Measurements from ENCODE around the gene EXOC1.
"Not testable (repeated sequence)": the region's sequence is repeated elsewhere in the genome, so short reads cannot be mapped to it uniquely, and the experiment has no call there.

EXOC1 gene

DNA sequence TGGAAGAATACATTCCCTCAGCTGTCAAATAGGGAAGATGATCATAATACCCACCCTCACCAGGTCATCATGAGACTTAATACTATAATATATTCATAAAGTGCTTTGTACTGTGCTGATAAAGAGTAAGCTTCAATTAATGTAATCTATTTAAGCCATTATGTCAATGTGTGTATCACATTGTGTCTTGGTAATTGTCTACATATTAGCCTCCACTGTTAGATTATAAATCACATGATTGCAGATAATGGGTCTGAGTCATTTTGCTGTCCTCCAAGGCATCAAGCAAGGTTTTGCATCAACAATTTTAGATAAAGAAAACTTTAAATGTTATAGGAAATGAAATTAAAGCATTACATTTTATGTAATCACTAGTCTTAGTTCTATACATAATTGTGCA is 50.1 kb downstream of the EXOC1 start:
- no peak for DNase-seq (ENCODE audit: low read depth in 2 of 3, low spot score in 2 of 3)

DNA sequence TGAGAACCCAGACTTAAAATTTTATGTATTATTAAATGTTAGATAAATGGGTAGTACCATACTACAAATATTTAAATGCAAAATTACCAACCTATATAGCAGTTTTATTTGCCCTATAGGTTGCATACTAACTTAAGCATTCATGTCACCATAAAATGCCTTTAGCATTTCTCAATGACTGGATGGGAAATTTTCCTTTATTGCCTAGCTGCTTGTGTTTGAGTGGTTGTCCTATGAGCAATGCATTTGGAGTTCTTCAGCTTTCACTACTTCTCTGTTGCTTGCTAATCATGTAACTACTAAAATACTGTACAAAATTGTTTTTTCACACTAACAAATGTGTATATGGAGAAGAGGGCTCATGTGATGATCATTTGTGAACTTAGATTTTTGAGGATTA is 51.1 kb downstream of the EXOC1 start:
- DNase-seq (ENCODE audit: low read depth in 2 of 3, low spot score in 2 of 3) = no peak

DNA sequence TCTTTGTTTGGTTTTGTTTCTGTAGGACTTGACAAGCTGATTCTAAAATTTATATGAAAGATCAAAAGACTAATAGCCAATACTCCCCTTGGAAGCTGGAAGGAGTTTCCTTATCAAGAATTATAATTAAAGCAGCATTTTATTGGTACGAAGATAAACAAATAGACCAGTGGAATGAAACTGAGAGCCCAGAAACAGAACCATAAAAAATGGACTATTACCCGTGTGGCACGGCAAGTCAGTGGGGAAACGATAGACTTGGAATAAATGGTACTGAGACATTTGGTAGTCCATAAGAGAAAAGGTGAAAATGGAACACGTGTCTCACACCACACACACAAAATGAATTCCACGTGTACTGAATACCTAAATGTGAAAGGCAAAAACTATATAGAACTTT is 52.9 kb downstream of the EXOC1 start:
- no peak for DNase-seq (ENCODE audit: low read depth in 2 of 3, low spot score in 2 of 3)

DNA sequence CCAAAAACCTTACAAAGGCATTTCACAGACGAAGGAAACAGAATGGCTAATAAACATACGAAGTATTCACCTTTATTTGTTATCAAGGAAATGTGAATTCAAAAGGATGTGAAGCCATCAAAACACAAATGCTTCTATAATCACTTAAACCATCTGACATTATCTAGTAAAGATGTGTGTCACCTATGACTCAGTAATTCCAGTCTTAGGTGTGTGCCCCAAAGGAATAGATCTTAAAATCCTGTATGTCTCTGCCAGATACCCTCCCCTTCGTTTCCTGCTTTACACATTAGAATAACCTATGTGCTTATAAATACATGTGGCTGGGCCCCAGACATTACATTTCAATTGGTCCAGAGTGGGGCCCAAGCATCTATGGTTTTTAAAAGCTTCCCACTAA is 53.5 kb downstream of the EXOC1 start:
- no peak for DNase-seq (ENCODE audit: low read depth in 2 of 3, low spot score in 2 of 3)

DNA sequence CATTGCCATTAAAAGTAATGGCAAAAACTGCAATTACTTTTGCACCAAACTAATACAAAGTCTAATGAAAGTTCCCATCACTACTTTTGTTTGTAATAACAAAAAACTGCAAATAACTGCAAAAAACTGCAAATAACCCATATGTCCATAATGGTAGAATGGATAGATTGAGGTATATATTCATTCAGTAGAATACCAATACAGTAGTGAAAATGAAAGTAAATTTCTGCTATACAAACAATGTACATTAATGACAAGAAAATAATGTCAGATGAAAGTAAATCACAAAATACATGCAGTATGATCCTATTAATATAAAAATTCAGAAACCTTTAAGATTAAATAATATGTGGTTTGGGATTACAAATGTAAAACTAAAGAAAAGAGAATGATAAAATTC is 54.0 kb downstream of the EXOC1 start:
- no peak for DNase-seq (ENCODE audit: low read depth in 2 of 3, low spot score in 2 of 3)

GRCh38 chr4:55910140-55910539 is 56.7 kb downstream of the EXOC1 start:
- DNase-seq (ENCODE audit: low read depth in 2 of 3, low spot score in 2 of 3) = no peak

DNA sequence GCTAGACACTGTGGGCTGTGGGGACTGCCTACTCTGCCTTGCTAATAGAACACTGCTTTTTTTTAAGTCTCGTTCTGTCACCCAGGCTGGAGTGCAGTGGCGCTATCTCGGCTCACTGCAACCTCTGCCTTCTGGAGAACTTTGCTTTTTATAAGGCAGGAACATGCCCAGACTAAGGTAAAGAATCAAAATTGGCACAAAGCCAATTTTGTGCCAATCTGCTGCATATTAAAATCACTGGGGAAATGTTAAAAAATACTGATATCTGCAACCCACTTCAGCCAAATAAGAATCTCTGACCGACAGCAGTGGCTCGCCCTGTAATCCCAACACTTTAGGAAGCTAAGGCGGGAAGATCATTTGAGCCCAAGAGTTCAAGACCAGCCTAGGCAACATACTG is 58.8 kb downstream of the EXOC1 start:
- no peak for DNase-seq (ENCODE audit: low read depth in 2 of 3, low spot score in 2 of 3)

- DNase-seq (ENCODE audit: low read depth in 2 of 3, low spot score in 2 of 3) = no peak
Observed at GRCh38 chr4:55920571-55920970, 67.1 kb downstream of the EXOC1 start.

GRCh38 chr4:55921093-55921492 is 67.6 kb downstream of the EXOC1 start:
- no peak for DNase-seq (ENCODE audit: low read depth in 2 of 3, low spot score in 2 of 3)

DNA sequence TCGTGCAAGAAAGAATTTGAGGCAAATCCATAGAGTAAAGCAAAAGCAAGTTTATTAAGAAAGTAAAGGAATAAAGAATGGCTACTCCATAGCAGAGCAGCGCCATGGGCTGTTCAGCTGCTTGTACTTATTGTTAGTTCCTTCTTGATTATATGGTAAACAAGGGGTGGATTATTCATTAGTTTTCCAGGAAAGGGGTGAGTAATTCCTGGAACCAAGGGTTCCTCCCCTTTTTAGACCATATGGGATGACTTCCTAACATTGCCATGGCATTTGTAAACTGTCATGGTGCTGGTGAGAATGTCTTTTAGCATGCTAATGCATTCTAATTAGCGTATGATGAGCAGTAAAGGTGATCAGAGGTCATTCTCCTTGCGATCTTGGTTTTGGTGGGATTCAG is 71.8 kb downstream of the EXOC1 start:
- no peak for DNase-seq (ENCODE audit: low read depth in 2 of 3, low spot score in 2 of 3)

DNA sequence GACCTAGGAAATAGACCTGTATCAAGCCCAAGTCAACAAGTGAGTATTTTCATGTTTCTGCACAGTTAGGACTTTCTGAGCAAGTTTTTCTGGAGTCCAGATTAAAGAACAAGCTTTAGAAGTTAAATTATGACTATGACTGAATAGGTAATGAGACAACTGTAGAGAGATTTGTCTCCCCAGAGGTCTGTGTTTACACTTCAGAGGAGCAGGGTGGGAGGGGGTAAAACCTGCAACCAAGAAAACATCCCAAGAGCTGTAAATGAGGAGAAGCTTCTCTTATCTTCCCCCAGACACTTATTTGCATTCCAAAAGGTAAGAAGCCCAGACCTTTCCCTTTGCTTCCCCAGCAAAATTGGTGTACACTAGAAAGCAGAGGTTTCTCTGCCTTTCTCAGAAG is 73.2 kb downstream of the EXOC1 start:
- DNase-seq (ENCODE audit: low read depth in 2 of 3, low spot score in 2 of 3) = no peak

DNA sequence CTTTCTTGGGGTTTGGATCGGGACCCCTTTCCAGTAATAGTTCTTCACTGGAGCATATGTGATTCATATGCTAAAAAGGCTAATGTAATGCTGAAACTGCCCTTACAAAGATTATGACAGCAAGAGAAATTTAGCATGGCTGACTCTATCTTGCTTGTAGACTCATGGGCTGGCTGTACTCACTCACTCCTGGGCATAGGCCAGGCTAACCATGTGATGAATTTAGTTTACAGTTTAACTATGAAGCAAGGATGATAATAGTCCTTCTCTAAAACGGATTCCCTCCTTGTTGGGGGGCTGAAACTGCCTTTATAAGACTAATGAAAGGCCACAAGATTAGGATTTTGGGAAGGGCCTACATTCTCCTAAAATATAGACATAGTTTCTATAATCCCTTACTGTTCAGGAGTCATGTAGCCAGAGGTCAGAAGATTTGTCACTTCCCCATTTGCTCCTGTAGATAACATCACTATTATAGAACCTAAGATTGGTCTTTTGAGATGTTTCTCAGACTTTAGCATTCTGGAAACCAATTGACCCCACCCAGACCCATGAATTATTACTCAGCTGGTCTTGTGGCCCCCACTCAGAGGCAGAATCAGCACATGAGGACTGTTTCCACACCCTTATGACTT is 74.5 kb downstream of the EXOC1 start:
- DNase-seq (ENCODE audit: low read depth in 2 of 3, low spot score in 2 of 3) = no peak

DNA sequence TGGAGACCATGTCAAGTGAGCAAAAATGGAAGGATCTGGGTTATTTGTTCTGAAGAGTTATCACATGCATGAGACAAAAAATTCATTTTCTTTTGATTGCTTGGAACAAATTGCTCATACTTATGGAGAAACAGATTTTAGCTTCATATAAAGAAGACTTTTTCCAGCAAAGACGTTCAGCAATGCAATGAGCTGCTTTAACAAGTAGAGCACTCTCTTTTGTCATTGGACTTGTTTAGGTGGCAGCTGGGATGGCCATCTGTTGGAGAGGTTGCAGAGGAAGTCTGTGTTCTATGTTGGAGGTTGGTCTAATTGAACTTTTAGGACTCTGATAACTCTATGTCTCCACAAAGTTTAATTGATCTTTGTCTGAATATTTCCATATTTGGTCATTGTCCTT is 75.4 kb downstream of the EXOC1 start:
- no peak for DNase-seq (ENCODE audit: low read depth in 2 of 3, low spot score in 2 of 3)

- no peak for DNase-seq (ENCODE audit: low read depth in 2 of 3, low spot score in 2 of 3)
Observed at GRCh38 chr4:55931043-55931442, 77.6 kb downstream of the EXOC1 start.

- DNase-seq (ENCODE audit: low read depth in 2 of 3, low spot score in 2 of 3) = no peak
Observed at GRCh38 chr4:55931833-55932232, 78.4 kb downstream of the EXOC1 start.

DNA sequence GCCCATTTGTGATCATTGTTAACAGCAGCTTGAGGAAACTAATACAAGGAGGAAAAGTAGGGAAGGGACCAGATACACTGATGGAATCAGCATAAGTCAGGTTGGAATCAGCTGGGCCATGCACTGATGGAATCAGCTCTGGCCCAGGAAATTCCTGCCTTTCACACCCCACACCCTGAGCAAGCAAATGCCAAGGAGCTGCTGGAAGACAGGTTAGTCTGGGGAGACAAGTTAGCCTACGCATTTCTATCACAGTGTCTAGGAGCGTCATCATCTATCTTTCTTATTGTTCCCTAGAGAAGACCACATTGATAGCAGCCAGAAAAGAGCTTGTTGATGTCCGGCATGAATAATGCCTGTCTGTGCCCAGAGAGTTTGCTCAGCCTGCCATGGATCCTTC is 79.1 kb downstream of the EXOC1 start:
- DNase-seq (ENCODE audit: low read depth in 2 of 3, low spot score in 2 of 3) = no peak

DNA sequence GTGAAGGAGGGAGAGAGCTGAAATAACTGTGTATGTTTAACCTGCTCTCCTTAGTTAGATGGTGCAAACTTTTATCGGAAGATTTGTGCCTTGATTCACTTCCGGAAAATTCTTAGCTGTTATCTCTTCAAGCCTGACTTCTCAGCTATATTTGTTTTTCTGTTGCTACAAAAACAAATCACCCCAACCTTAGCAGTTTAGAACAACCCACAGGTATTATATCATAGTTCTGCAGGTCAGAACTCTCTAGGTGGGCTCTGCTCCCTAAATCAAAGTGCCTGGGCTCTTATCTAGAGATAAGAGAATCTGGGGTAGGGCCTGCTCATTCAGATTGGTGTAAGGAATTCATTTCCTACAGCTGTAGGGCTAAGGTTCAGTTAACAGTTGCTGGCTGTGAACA is 80.2 kb downstream of the EXOC1 start:
- DNase-seq (ENCODE audit: low read depth in 2 of 3, low spot score in 2 of 3) = no peak

- DNase-seq (ENCODE audit: low read depth in 2 of 3, low spot score in 2 of 3) = not testable (repeated sequence)
Observed at GRCh38 chr4:55935907-55936306, 82.5 kb downstream of the EXOC1 start.

- no peak for DNase-seq (ENCODE audit: low read depth in 2 of 3, low spot score in 2 of 3)
Observed at GRCh38 chr4:55938481-55938880, 85.0 kb downstream of the EXOC1 start.

DNA sequence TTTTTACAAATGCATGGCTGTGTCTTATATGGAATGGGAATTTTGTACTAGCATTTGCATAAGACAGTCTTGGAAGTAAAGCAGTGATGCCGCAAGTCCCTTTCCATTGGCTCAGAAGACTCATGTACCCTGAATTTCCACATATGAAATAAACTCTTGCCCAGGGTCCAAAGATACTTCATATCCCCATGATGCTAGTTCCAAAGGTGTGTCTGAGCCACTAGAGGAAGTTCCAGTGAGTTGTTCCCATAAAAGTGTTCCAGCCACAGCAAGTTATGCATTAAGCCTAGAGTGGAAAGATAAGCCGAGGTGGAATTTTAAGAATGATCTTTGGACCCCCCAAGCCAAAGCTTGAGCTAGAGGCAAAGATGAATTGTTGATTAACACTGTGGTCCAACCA is 86.0 kb downstream of the EXOC1 start:
- DNase-seq (ENCODE audit: low read depth in 2 of 3, low spot score in 2 of 3) = no peak

DNA sequence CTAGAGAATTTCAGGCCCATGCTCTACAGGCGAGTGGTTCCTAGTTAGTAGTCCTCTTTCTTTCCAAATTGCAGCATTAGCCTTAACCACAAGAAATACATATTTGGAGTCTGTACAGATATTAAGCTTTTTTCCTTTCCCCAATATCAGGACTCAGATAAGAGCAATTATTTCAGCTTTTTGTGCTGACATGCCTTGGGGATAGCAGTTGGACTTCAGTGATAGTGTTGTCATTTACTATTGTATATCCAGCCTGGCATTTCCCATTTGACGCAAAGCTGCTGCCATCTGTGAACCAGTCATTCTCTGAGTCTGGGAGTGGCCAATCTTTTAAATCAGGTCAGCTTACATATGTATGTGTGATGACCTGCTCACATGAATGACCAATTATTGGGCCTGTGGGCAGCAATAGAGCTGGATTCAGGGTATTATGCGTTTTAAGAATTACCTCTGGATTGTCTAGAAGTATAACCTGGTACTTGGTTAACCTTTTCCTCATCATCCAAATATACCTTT is 88.5 kb downstream of the EXOC1 start:
- no peak for DNase-seq (ENCODE audit: low read depth in 2 of 3, low spot score in 2 of 3)

- no peak for DNase-seq (ENCODE audit: low read depth in 2 of 3, low spot score in 2 of 3)
Observed at GRCh38 chr4:55947254-55947882, 93.9 kb downstream of the EXOC1 start.

All from activated CD8-positive, alpha-beta memory T cell treated with anti-CD3 and anti-CD28 coated beads for 48 hours (primary cell).